ENCODE results near the gene XKR3. TPM values are rescaled to one million over a fixed set of nuclear protein-coding genes. Genes with fewer than 3 reads are reported as not detected.
"Not testable (repeated sequence)": the region's sequence is repeated elsewhere in the genome, so short reads cannot be mapped to it uniquely, and the experiment has no call there.

Gene XKR3
- total RNA-seq (2014; rRNA removed; shearing (Covaris generic)): not detected in 2 replicates

GRCh38 chr22:16824716-16825687 is at the start of gene XKR3:
TSS of gene XKR3 (minus strand) at chr22:16825411. CDS start at chr22:16808073, 17,338 bp downstream.
- DNase-seq (ENCODE audit: low spot score): no peak
- in situ Hi-C loops (cut with HindIII; ENCODE audit: low sequenced_read_pairs): no loop called here

- DNase-seq (ENCODE audit: low spot score); in situ Hi-C loops (cut with HindIII; ENCODE audit: low sequenced_read_pairs): not testable (repeated sequence)
Observed at GRCh38 chr22:16869640-16870039, 44.4 kb upstream of the XKR3 start.

GRCh38 chr22:16866167-16866566 is 41.0 kb upstream of the XKR3 start:
- no peak for DNase-seq (ENCODE audit: low spot score)
- in situ Hi-C loops (cut with HindIII; ENCODE audit: low sequenced_read_pairs): no loop called here

- in situ Hi-C loops (cut with HindIII; ENCODE audit: low sequenced_read_pairs); DNase-seq (ENCODE audit: low spot score): not testable (repeated sequence)
Observed at GRCh38 chr22:16856851-16857250, 31.6 kb upstream of the XKR3 start.

- DNase-seq (ENCODE audit: low spot score): no peak
- in situ Hi-C loops (cut with HindIII; ENCODE audit: low sequenced_read_pairs): no loop called here
Observed at GRCh38 chr22:16854631-16855030, 29.4 kb upstream of the XKR3 start.

- DNase-seq (ENCODE audit: low spot score); in situ Hi-C loops (cut with HindIII; ENCODE audit: low sequenced_read_pairs): not testable (repeated sequence)
Observed at GRCh38 chr22:16851268-16851996, 26.2 kb upstream of the XKR3 start.

- in situ Hi-C loops (cut with HindIII; ENCODE audit: low sequenced_read_pairs): no loop called here
Observed at GRCh38 chr22:16847271-16847670, 22.1 kb upstream of the XKR3 start.

GRCh38 chr22:16845881-16846280 is 20.7 kb upstream of the XKR3 start:
- in situ Hi-C loops (cut with HindIII; ENCODE audit: low sequenced_read_pairs): no loop called here
- no peak for DNase-seq (ENCODE audit: low spot score)

More at GRCh38 chr22:16847271-16847670, 22.1 kb upstream of the XKR3 start:
- DNase-seq (ENCODE audit: low spot score): no peak

GRCh38 chr22:16845465-16845864 is 20.3 kb upstream of the XKR3 start:
- DNase-seq (ENCODE audit: low spot score): no peak
- in situ Hi-C loops (cut with HindIII; ENCODE audit: low sequenced_read_pairs): no loop called here

- in situ Hi-C loops (cut with HindIII; ENCODE audit: low sequenced_read_pairs): no loop called here
- no peak for DNase-seq (ENCODE audit: low spot score)
Observed at GRCh38 chr22:16844529-16844928, 19.3 kb upstream of the XKR3 start.

- in situ Hi-C loops (cut with HindIII; ENCODE audit: low sequenced_read_pairs): no loop called here
Observed at GRCh38 chr22:16838073-16838472, 12.9 kb upstream of the XKR3 start.

GRCh38 chr22:16834971-16835370 is 9.8 kb upstream of the XKR3 start:
- in situ Hi-C loops (cut with HindIII; ENCODE audit: low sequenced_read_pairs): no loop called here
- DNase-seq (ENCODE audit: low spot score): no peak

More at GRCh38 chr22:16838073-16838472, 12.9 kb upstream of the XKR3 start:
- DNase-seq (ENCODE audit: low spot score): no peak

- in situ Hi-C loops (cut with HindIII; ENCODE audit: low sequenced_read_pairs): no loop called here
- DNase-seq (ENCODE audit: low spot score): no peak
Observed at GRCh38 chr22:16831257-16831656, 6.0 kb upstream of the XKR3 start.

- DNase-seq (ENCODE audit: low spot score): no peak
- in situ Hi-C loops (cut with HindIII; ENCODE audit: low sequenced_read_pairs): no loop called here
Observed at GRCh38 chr22:16829985-16830384, 4.8 kb upstream of the XKR3 start.

GRCh38 chr22:16828876-16829275 is 3.7 kb upstream of the XKR3 start:
- in situ Hi-C loops (cut with HindIII; ENCODE audit: low sequenced_read_pairs): no loop called here
- no peak for DNase-seq (ENCODE audit: low spot score)

- no peak for DNase-seq (ENCODE audit: low spot score)
- in situ Hi-C loops (cut with HindIII; ENCODE audit: low sequenced_read_pairs): no loop called here
Observed at GRCh38 chr22:16827506-16827905, 2.3 kb upstream of the XKR3 start.

GRCh38 chr22:16819249-16819648 is 6.0 kb downstream of the XKR3 start:
- in situ Hi-C loops (cut with HindIII; ENCODE audit: low sequenced_read_pairs): no loop called here
- DNase-seq (ENCODE audit: low spot score): no peak

- no peak for DNase-seq (ENCODE audit: low spot score)
- in situ Hi-C loops (cut with HindIII; ENCODE audit: low sequenced_read_pairs): no loop called here
Observed at GRCh38 chr22:16818538-16818937, 6.7 kb downstream of the XKR3 start.

- in situ Hi-C loops (cut with HindIII; ENCODE audit: low sequenced_read_pairs): no loop called here
- DNase-seq (ENCODE audit: low spot score): no peak
Observed at GRCh38 chr22:16815073-16815472, 10.1 kb downstream of the XKR3 start.

GRCh38 chr22:16810188-16810802 is 14.9 kb downstream of the XKR3 start:
- DNase-seq (ENCODE audit: low spot score): no peak

More at GRCh38 chr22:16810188-16810802, 14.9 kb downstream of the XKR3 start:
- in situ Hi-C loops (cut with HindIII; ENCODE audit: low sequenced_read_pairs): no loop called here

Data from G401 (cell line).